Mesothelial cell of epicardium (in vitro differentiated cells): ENCODE measurements around the gene MSH3. TPM values are rescaled to one million over a fixed set of nuclear protein-coding genes. Genes with fewer than 3 reads are reported as not detected.
A peak's percentile ranks its signal among the peaks of the same experiment; 100 is the strongest.

Source experiments
- DNase-seq, 2 experiments: peaks; one replicate each; pipeline ENCODE4 v3.0.0; 2021; ENCODE audit warnings: low spot score in 2 of 2; ENCODE audit not compliant: unreplicated experiment in 2 of 2
- H3K27ac Mint-ChIP-seq: 2 replicates; pipeline ENCODE4 v1.8.0; 2021; ENCODE audit warnings: mixed read lengths
- H3K27me3 Mint-ChIP-seq: 2 replicates; pipeline ENCODE4 v1.8.0; 2021; ENCODE audit warnings: low read depth, mixed read lengths
- H3K36me3 Mint-ChIP-seq: 2 replicates; pipeline ENCODE4 v1.8.0; 2021; ENCODE audit warnings: mixed read lengths
- H3K4me1 Mint-ChIP-seq: 2 replicates; pipeline ENCODE4 v1.8.0; 2021; ENCODE audit warnings: mixed read lengths
- H3K4me3 Mint-ChIP-seq: 2 replicates; pipeline ENCODE4 v1.8.0; 2021; ENCODE audit warnings: mild to moderate bottlenecking, moderate library complexity, mixed read lengths
- H3K9me3 Mint-ChIP-seq: 2 replicates; pipeline ENCODE4 v1.8.0; 2021; ENCODE audit warnings: mixed read lengths
- CTCF ChIP-seq: fragments of 200-600 bp; sonication (generic); IDR thresholded peaks from one replicate; pipeline ENCODE4 v1.5.0; 2021; ENCODE audit warnings: antibody characterized with exemption; ENCODE audit not compliant: unreplicated experiment
- total RNA-seq: library from RNA; stranded (reverse); gene quantifications from 3 replicates; pipeline ENCODE4 v1.2.1, GENCODE V29; 2021

The MSH3 gene
- total RNA-seq, 1 donor from 2014 or later: 18.4 TPM

DNA sequence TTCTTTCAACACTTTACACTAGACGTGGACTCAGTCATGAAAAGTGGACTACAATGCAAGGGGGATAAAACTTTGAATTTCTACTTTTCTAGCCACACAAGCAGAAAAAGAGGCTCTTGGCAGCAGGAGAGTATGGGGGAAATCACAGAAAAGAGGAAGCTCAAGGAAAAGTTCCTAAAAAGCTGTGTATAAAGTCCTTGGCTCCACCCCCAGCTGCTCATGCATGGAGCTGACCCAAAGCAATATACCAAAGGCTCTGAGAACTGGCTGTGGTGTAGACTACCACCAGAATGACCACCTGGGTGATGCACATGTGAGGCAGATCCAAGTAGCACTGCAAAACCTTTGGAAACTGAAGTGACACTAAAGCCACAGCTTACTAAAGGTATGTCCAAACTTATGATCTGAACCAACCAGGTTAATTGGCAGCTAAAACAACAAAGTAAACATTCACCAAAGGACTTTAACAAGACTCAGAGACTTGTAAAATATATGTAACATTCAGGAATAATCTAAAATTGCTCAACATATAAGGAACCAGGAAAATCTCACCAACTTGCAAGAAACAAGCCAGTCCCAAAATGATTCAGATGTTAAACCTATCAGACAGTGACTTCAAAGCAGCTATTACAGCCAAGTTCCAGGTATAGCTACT lies 250.2 kb downstream of the MSH3 start:
- Mint-ChIP-seq H3K4me1 (no peaks in the 10 kb centered on the region), H3K9me3 (peaks cover 27% of the 10 kb centered on the region), H3K4me3 (no peak overlapping the region), H3K27me3 (no peaks in the 10 kb centered on the region), H3K27ac (no peak overlapping the region), H3K36me3 (peaks cover 23% of the 10 kb centered on the region)
- no peak for DNase-seq
- TF ChIP-seq CTCF: no peak

DNA sequence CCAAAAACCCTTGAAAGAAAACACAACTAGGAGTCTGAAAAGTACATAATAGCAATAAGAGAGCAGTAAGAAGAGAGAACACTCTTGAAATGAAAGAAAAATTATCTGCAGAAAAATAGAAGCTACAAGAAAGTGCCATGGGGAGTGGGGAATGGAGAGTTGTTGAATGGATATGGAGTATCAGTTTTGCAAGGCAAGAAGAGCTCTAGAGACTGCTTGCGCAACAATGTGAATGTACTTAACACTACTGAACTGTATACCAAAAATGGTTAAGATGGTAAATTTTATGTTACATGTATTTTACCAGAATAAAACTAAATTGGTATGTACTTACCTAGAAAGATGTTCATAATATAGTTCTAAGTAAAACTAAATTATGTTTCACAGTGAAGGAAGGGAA lies 251.0 kb downstream of the MSH3 start:
- H3K36me3 Mint-ChIP-seq: peaks cover 23% of the 10 kb centered on the region
- no peak overlapping the region for H3K4me3 Mint-ChIP-seq
- TF ChIP-seq CTCF: no peak
- peaks cover 27% of the 10 kb centered on the region for H3K9me3 Mint-ChIP-seq
- DNase-seq: no peak
- H3K4me1 Mint-ChIP-seq: no peaks in the 10 kb centered on the region
- no peak overlapping the region for H3K27ac Mint-ChIP-seq
- H3K27me3 Mint-ChIP-seq: no peaks in the 10 kb centered on the region

DNA sequence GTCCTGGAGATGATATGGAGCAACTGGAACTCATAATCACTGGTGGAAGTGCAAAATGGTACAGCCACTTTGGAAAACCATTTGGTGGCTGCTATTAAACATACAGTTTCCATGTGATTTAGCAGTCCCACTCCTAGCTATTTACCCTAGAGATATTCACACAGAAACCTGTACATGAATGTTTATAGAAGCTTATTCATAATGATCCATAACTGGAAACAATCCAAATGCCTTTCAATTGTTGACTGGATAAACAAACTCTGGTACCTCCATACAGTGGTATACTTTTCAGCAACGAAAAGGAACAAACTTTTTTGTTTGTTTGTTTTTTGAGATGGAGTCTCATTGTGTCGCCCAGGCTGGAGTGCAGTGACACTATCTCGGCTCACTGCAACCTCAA lies 258.0 kb downstream of the MSH3 start:
- DNase-seq: no peak
- Mint-ChIP-seq H3K4me1 (peaks cover 20% of the 10 kb centered on the region), H3K27ac (no peak overlapping the region), H3K4me3 (no peak overlapping the region), H3K9me3 (peaks cover 10% of the 10 kb centered on the region), H3K36me3 (peaks cover 8% of the 10 kb centered on the region), H3K27me3 (no peaks in the 10 kb centered on the region)
- TF ChIP-seq CTCF: no peak

- peaks cover 10% of the 10 kb centered on the region for H3K9me3 Mint-ChIP-seq
- DNase-seq: no peak
- H3K4me3 Mint-ChIP-seq: no peak overlapping the region
- no peak overlapping the region for H3K27ac Mint-ChIP-seq
- H3K27me3 Mint-ChIP-seq: no peaks in the 10 kb centered on the region
- H3K36me3 Mint-ChIP-seq: peaks cover 8% of the 10 kb centered on the region
- H3K4me1 Mint-ChIP-seq: peaks cover 45% of the 10 kb centered on the region
- no peak for TF ChIP-seq CTCF
Observed at GRCh38 chr5:80915716-80916115, 261.3 kb downstream of the MSH3 start.

- no peak for TF ChIP-seq CTCF
- H3K27me3 Mint-ChIP-seq: no peaks in the 10 kb centered on the region
- DNase-seq: no peak
- H3K4me1 Mint-ChIP-seq: peaks cover 49% of the 10 kb centered on the region
- H3K4me3 Mint-ChIP-seq: no peak overlapping the region
- peaks cover 8% of the 10 kb centered on the region for H3K36me3 Mint-ChIP-seq
- H3K27ac Mint-ChIP-seq: peak overlapping the region; percentile 51
- peaks cover 10% of the 10 kb centered on the region for H3K9me3 Mint-ChIP-seq
Observed at GRCh38 chr5:80916676-80917075, 262.2 kb downstream of the MSH3 start.

GRCh38 chr5:80917631-80918030 lies 263.2 kb downstream of the MSH3 start:
- TF ChIP-seq CTCF: no peak
- Mint-ChIP-seq H3K27me3 (no peaks in the 10 kb centered on the region), H3K4me1 (peaks cover 51% of the 10 kb centered on the region), H3K27ac (peak overlapping the region; percentile 60), H3K36me3 (peaks cover 5% of the 10 kb centered on the region), H3K9me3 (peaks cover 7% of the 10 kb centered on the region), H3K4me3 (no peak overlapping the region)
- no peak for DNase-seq
